Hepatocyte (in vitro differentiated cells): Measurements from ENCODE around the gene ZBED1. TPM values are rescaled to one million over a fixed set of nuclear protein-coding genes. Genes with fewer than 3 reads are reported as not detected.

Source experiments
- DNase-seq: peaks from one replicate; pipeline ENCODE4 v3.0.0-alpha.2; 2016; ENCODE audit warnings: low spot score
- H2AFZ ChIP-seq: fragments of 200-600 bp; sonication (generic); 2 replicates; pipeline ENCODE4 v1.6.0; 2016; ENCODE audit warnings: antibody characterized with exemption, mild to moderate bottlenecking
- H3K27ac ChIP-seq: fragments of 200-600 bp; sonication (generic); 2 replicates; pipeline ENCODE4 v1.5.1; 2016; ENCODE audit warnings: mild to moderate bottlenecking
- H3K27me3 ChIP-seq: fragments of 200-600 bp; sonication (generic); 2 replicates; pipeline ENCODE4 v1.6.1; 2016
- H3K36me3 ChIP-seq: fragments of 200-600 bp; sonication (generic); replicated peaks from 2 replicates; pipeline ENCODE4 v1.5.1; 2016; ENCODE audit warnings: low read depth; ENCODE audit not compliant: insufficient read depth
- H3K4me1 ChIP-seq: fragments of 200-600 bp; sonication (generic); 2 replicates; pipeline ENCODE4 v1.5.1; 2016; ENCODE audit warnings: mild to moderate bottlenecking, moderate library complexity; ENCODE audit not compliant: insufficient read depth
- H3K4me2 ChIP-seq: fragments of 200-600 bp; sonication (generic); 2 replicates; pipeline ENCODE4 v1.6.0; 2016
- H3K4me3 ChIP-seq: fragments of 200-600 bp; sonication (generic); 2 replicates; pipeline ENCODE4 v1.5.1; 2016; ENCODE audit warnings: mild to moderate bottlenecking
- H3K79me2 ChIP-seq: fragments of 200-600 bp; sonication (generic); 2 replicates; pipeline ENCODE4 v1.6.0; 2017; ENCODE audit warnings: mild to moderate bottlenecking
- H3K9me2 ChIP-seq: fragments of 200-600 bp; sonication (generic); replicated peaks from 2 replicates; pipeline ENCODE4 v1.6.0; 2017; ENCODE audit warnings: mild to moderate bottlenecking; ENCODE audit not compliant: insufficient read depth
- H3K9me3 ChIP-seq: fragments of 200-600 bp; sonication (generic); 2 replicates; pipeline ENCODE4 v1.5.1; 2016; ENCODE audit warnings: low read depth, mild to moderate bottlenecking
- H4K20me1 ChIP-seq: fragments of 200-600 bp; sonication (generic); 2 replicates; pipeline ENCODE4 v1.6.0; 2016; ENCODE audit warnings: mild to moderate bottlenecking; ENCODE audit not compliant: insufficient read depth, poor library complexity, severe bottlenecking
- EZH2 ChIP-seq: fragments of 200-600 bp; sonication (generic); IDR thresholded peaks from 2 replicates; pipeline ENCODE4 v1.6.1; 2016; ENCODE audit warnings: antibody characterized with exemption, mild to moderate bottlenecking, borderline replicate concordance
- EZH2phosphoT487 ChIP-seq: fragments of 200-600 bp; sonication (generic); IDR thresholded peaks from one replicate; pipeline ENCODE4 v1.6.1; 2018; ENCODE audit warnings: antibody characterized with exemption, mild to moderate bottlenecking, low read depth, moderate library complexity; ENCODE audit not compliant: unreplicated experiment, severe bottlenecking
- WGBS: methylation state at CpG from one replicate; pipeline ENCODE4 v1.1.6; 2016; ENCODE audit warnings: low lambda C conversion rate; ENCODE audit errors: missing lambda C conversion rate; 5-methylcytosine and 5-hydroxymethylcytosine counted together
- polyA plus RNA-seq: library from polyadenylated mRNA; unstranded; fragments of >200 nt; fragmentation: Nextera tagmentation; extraction: Ambion mirVana; gene quantifications from 2 replicates; pipeline ENCODE4 v1.2.1, GENCODE V29; 2016
- total RNA-seq: library from RNA; depleted of rRNA; stranded (reverse); fragments of >200 nt; gene quantifications from 2 replicates; pipeline ENCODE4 v1.2.3, GENCODE V29; 2014
- TF ChIP-seq, protein P1 (sequence below): fragments of 200-600 bp; sonication (generic); IDR thresholded peaks from 2 replicates; pipeline ENCODE4 v1.5.1; 2016; ENCODE audit warnings: antibody characterized with exemption, mild to moderate bottlenecking; ENCODE audit not compliant: poor library complexity

The ZBED1 gene
- total and polyA plus RNA-seq, 2 experiments from 2014 or later: 26.4 to 41.4 TPM

- Histone ChIP-seq H3K4me2 (no peak overlapping the region), H3K4me3 (no peak overlapping the region), H4K20me1 (no peaks in the 10 kb centered on the region), H3K27ac (no peak overlapping the region), H3K9me2 (no peaks in the 10 kb centered on the region), H3K36me3 (no peaks in the 10 kb centered on the region), H3K4me1 (no peaks in the 10 kb centered on the region), H2AFZ (no peak overlapping the region), H3K27me3 (no peaks in the 10 kb centered on the region), H3K9me3 (no peaks in the 10 kb centered on the region), H3K79me2 (peaks cover 38% of the 10 kb centered on the region)
- WGBS: 94% methylated on average over 30 of the region's 31 CpGs
- TF ChIP-seq EZH2phosphoT487 (no peak), EZH2 (no peak)
- TF ChIP-seq, protein P1, sequence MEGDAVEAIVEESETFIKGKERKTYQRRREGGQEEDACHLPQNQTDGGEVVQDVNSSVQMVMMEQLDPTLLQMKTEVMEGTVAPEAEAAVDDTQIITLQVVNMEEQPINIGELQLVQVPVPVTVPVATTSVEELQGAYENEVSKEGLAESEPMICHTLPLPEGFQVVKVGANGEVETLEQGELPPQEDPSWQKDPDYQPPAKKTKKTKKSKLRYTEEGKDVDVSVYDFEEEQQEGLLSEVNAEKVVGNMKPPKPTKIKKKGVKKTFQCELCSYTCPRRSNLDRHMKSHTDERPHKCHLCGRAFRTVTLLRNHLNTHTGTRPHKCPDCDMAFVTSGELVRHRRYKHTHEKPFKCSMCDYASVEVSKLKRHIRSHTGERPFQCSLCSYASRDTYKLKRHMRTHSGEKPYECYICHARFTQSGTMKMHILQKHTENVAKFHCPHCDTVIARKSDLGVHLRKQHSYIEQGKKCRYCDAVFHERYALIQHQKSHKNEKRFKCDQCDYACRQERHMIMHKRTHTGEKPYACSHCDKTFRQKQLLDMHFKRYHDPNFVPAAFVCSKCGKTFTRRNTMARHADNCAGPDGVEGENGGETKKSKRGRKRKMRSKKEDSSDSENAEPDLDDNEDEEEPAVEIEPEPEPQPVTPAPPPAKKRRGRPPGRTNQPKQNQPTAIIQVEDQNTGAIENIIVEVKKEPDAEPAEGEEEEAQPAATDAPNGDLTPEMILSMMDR: no peak
- DNase-seq: no peak
Measured at GRCh38 chrX:2445662-2446623, 54.8 kb downstream of the ZBED1 start.

- H3K36me3 ChIP-seq: no peaks in the 10 kb centered on the region
- no peak for TF ChIP-seq EZH2
- TF ChIP-seq, protein P1: no peak
- no peak for TF ChIP-seq EZH2phosphoT487
- no peak overlapping the region for H2AFZ ChIP-seq
- DNase-seq: no peak
- no peak overlapping the region for H3K27ac ChIP-seq
- no peaks in the 10 kb centered on the region for H4K20me1 ChIP-seq
- no peak overlapping the region for H3K4me2 ChIP-seq
- H3K9me2 ChIP-seq: no peaks in the 10 kb centered on the region
- peaks cover 33% of the 10 kb centered on the region for H3K79me2 ChIP-seq
- no peaks in the 10 kb centered on the region for H3K9me3 ChIP-seq
- WGBS: 85% methylated on average over 7 of the region's 7 CpGs
- no peaks in the 10 kb centered on the region for H3K27me3 ChIP-seq
- H3K4me3 ChIP-seq: no peak overlapping the region
- no peaks in the 10 kb centered on the region for H3K4me1 ChIP-seq
Measured at GRCh38 chrX:2442694-2443093, 58.1 kb downstream of the ZBED1 start.

GRCh38 chrX:2441466-2441865 lies 59.3 kb downstream of the ZBED1 start:
- Histone ChIP-seq H4K20me1 (no peaks in the 10 kb centered on the region), H2AFZ (no peak overlapping the region), H3K36me3 (no peaks in the 10 kb centered on the region), H3K9me3 (no peaks in the 10 kb centered on the region), H3K27me3 (no peaks in the 10 kb centered on the region), H3K9me2 (no peaks in the 10 kb centered on the region), H3K27ac (no peak overlapping the region), H3K4me2 (no peak overlapping the region), H3K79me2 (peaks cover 25% of the 10 kb centered on the region), H3K4me3 (no peak overlapping the region), H3K4me1 (no peaks in the 10 kb centered on the region)
- TF ChIP-seq EZH2: no peak
- WGBS: 99% methylated on average over 5 of the region's 5 CpGs
- no peak for DNase-seq

- Histone ChIP-seq H3K27me3 (no peaks in the 10 kb centered on the region), H3K4me1 (no peaks in the 10 kb centered on the region), H3K4me3 (no peak overlapping the region), H4K20me1 (no peaks in the 10 kb centered on the region), H3K4me2 (no peak overlapping the region), H3K9me3 (no peaks in the 10 kb centered on the region), H3K36me3 (no peaks in the 10 kb centered on the region), H3K27ac (no peak overlapping the region), H3K79me2 (peaks cover 18% of the 10 kb centered on the region), H2AFZ (no peak overlapping the region), H3K9me2 (no peaks in the 10 kb centered on the region)
- 93% methylated on average over 8 of the region's 8 CpGs for WGBS
- no peak for DNase-seq
- no peak for TF ChIP-seq EZH2
- TF ChIP-seq, protein P1: no peak
- TF ChIP-seq EZH2phosphoT487: no peak
Measured at GRCh38 chrX:2439613-2440012, 61.2 kb downstream of the ZBED1 start.
